G401.6 (cell line): ENCODE measurements around the gene SPAG8.

Experiments used
- FAIRE-seq: peaks from 2 replicates; lab custom pipeline; 2012; peaks lifted over from hg19 to GRCh38; lab: Jason Lieb, UNC

Gene SPAG8

DNA sequence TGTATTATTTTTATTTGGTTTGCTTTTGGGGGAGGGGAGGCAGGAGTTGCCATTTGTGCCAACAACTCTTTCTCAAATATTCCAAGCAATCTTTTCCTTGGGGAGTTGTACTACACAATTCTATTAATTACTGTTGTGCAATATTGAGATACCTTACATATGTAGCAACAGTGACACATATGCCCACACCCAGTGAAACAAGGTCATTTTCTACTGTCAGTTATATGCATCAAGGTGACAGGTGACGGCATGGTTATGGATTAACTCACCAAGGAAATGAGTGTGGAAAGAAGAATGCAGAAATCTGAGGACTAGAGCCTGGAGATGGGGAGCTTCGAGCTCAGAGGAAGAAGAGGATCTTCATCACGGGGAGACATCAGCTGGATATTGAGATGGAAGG lies 40.1 kb downstream of the SPAG8 start:
- no peak for FAIRE-seq

- FAIRE-seq: no peak
These were observed 40.5 kb downstream of the SPAG8 start for GRCh38 chr9:35771534-35771933.

DNA sequence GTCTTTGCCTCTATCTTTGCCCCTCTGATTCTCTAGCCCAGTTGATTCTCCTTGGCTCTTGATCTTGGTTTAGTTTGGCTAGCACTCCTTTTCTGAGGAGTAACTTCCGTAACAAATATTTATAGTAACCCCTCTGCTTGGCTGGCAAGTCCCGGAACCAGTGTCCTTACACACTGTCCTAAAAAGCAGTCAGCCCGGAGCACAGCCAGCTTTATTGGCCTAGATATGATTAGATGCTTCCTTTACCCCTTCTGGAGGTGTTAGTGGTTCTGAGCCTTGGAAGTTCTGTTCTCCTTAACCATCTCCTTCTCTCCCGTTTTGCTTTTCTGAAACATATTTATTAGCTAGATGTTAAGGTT lies 41.0 kb downstream of the SPAG8 start:
- no peak for FAIRE-seq

- FAIRE-seq: no peak
These were observed 42.3 kb downstream of the SPAG8 start for GRCh38 chr9:35769763-35770162.

DNA sequence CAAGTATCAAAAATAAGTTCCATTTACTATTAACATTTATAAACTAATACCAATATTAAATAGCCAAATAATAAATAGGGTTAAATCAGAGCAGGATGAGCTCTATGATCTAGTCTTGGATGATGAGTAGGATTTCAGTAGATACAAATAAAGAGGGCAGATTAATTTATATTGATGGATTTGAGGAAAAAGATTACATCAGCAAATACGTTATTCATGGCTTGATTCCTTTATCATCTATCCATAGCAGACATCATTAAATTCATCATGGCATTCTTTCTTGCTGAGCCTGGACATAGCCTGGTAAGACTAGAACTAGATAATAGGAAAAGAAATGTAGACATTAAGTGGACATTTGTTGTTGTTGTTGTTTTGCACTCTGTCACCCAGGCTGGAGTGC lies 44.6 kb downstream of the SPAG8 start:
- no peak for FAIRE-seq

GRCh38 chr9:35766997-35767396 lies 45.1 kb downstream of the SPAG8 start:
- no peak for FAIRE-seq

DNA sequence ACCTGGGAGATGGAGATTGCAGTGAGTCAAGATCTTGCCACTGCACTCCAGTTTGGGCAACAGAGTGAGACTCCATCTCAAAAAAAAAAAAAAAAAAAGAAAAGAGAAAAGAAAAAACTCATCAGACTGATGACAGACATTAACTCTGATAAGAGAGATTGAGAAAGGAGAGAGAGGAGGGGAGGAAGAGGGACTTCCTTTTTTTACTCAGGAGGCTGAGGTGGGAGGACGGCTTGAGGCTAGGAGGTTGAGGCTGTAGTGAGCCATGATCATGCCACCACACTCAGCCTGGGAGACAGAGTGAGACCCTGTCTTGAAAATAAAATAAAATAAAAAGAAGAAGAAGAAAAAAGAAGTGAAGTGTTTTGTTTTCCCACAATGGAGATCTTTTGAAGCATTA lies 48.3 kb downstream of the SPAG8 start:
- no peak for FAIRE-seq

DNA sequence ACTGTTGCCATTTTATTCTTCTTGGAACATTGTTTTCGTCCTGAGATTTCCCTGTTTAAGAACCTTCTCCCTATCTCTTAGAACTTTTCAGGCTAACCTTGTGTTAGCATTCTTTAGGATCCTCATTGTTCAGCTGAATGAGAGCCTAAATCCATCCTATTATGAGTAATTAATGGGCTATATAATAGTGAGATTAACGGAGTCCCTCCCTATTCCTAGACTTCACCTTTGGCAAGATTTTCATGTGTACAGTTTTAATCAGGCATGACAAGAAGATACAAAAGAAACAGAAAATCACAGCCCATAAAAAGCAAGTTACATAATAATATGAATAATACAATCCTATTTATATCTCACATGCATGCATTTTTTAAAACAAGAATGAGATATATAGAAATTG lies 48.9 kb downstream of the SPAG8 start:
- FAIRE-seq: no peak

DNA sequence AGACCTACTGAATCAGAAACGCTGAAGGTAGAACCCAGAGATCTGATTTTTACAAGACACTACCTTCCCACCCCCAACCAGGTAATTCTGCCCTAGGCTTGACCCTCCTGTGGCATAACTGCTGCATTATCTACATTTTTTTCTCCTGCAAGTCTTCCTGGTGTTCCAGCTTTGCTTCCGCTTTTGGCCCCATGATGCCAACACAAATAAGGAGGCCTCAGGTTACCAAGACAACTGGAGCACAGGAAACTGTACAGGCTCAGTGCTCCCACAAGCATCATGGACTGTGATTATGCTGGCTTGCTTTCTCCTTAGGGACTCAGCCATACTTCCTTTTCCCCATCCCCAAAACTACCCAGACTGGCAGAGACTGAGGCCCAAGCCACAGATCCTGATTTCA lies 51.4 kb downstream of the SPAG8 start:
- no peak for FAIRE-seq

- FAIRE-seq: no peak
These were observed 52.3 kb downstream of the SPAG8 start for GRCh38 chr9:35759795-35760194.
